Measurements from ENCODE around the gene DAPK1.

- TF ChIP-seq POLR2A (IDR thresholded peaks at IDR 0.05), result no peak
- TF ChIP-seq CTCF (IDR thresholded peaks at IDR 0.05), result no peak
- no peak for TF ChIP-seq POLR2AphosphoS5 (IDR thresholded peaks at IDR 0.05; ENCODE audit: insufficient read depth in 1 of 2, low read depth in 1 of 2)
Measured at GRCh38 chr9:87570000-87570908, 72.6 kb downstream of the DAPK1 start.

Measured in vagina (tissue), 2 donors.